Left ventricle myocardium superior (tissue), 1 donor: ENCODE data around the gene CTXN1. TPM values are rescaled to one million over a fixed set of nuclear protein-coding genes. Genes with fewer than 3 reads are reported as not detected.
A peak's percentile ranks its signal among the peaks of the same experiment; 100 is the strongest.
"Not testable (repeated sequence)": the region's sequence is repeated elsewhere in the genome, so short reads cannot be mapped to it uniquely, and the experiment has no call there.

Source experiments
- ATAC-seq: fragments of 200-7000 bp; cut with Tn5 transposase; one replicate; pipeline ENCODE4 v1.9.1; 2020; ENCODE audit warnings: mild to moderate bottlenecking, moderate library complexity
- DNase-seq: peaks from one replicate; pipeline ENCODE4 v3.0.0-alpha.2; 2020
- intact Hi-C: fragments of 100-400 bp; cut with micrococcal nuclease; formaldehyde crosslinking; loops from one replicate; pipeline ENCODE4 v1.11.0; 2022
- total RNA-seq: library from RNA; stranded (reverse); fragmentation: NEBNext Ultra II Directional; extraction: Animal tissue kit (Norgen Biotek cat#: 25700); gene quantifications from one replicate; pipeline ENCODE4 v1.2.1, GENCODE V29; 2021
- donor health status: DM: no; HTN: yes; CAD: no; lungs with severe emphysema.

The CTXN1 gene
- total RNA-seq, 1 donor from 2014 or later, result 0.20 TPM

- DNase-seq, result no peak
- intact Hi-C loops, result no loop called here
- ATAC-seq, result no peak
Measured at GRCh38 chr19:7908078-7908699, 17.7 kb downstream of the CTXN1 start.

DNA sequence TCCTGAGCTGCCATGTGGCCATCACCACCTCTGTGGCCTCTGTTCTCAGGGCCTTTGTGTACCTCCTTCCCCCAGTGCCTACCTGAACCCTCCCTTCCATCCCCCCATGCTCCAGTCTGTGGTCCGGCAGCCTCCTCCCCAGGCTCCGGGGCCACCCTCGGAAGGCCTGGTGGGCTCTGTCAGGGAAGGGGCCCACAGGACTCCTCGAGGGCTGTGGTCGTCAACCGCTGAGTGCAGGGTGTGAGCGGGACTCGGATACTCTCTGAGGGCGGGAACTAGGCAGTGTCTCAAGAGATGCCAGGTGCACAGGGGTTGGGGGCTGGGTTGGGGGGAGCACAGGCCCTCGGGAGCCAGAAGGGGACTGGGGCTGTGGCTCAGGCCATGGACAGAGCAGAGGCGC is 18.4 kb downstream of the CTXN1 start:
- DNase-seq, result no peak
- intact Hi-C loops, result no loop called here
- ATAC-seq, result no peak

DNA sequence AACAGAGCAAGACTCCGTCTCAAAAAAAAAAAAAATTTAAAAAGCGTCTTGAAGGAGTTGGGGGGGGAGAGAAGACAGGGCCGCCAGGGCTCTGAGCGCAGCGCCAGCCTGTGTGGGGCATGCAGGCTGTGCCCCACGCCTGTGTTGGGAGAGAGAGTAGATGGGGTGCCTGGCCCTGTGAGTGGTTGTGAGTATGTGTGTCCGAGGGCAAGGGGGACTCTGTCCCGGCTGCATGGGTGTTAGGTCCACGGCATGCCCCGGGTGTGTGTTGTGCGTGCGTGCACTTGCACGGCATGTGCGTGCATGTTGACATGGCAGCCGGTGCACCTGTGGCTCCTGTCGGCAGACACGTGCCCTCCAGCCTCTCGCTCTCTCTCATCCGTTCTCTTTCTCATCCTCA is 18.8 kb downstream of the CTXN1 start:
- ATAC-seq (no peak), DNase-seq (no peak)
- intact Hi-C loops, result no loop called here

- no peak for DNase-seq
- intact Hi-C loops, result no loop called here
- no peak for ATAC-seq
Measured at GRCh38 chr19:7905859-7906258, 20.1 kb downstream of the CTXN1 start.

GRCh38 chr19:7905268-7905667 is 20.7 kb downstream of the CTXN1 start:
- ATAC-seq (no peak), DNase-seq (no peak)
- intact Hi-C loops, result no loop called here

- DNase-seq (peak; percentile 79), ATAC-seq (peak; percentile 55)
- intact Hi-C loops, result no loop called here
Measured at GRCh38 chr19:7904074-7905020, 21.6 kb downstream of the CTXN1 start.

GRCh38 chr19:7903244-7904073 is 22.5 kb downstream of the CTXN1 start, which contains the start of gene MAP2K7:
MAP2K7 (plus strand) TSS chr19:7903877; CDS start chr19:7903945, 68 bp downstream.
- peak; percentile 89 for ATAC-seq
- intact Hi-C loops, result no loop called here
- peak; percentile 100 for DNase-seq

GRCh38 chr19:7902796-7903243 is 23.1 kb downstream of the CTXN1 start:
- DNase-seq (no peak), ATAC-seq (no peak)
- intact Hi-C loops, result no loop called here

- intact Hi-C loops, result no loop called here
- DNase-seq (no peak), ATAC-seq (no peak)
Measured at GRCh38 chr19:7901337-7901736, 24.6 kb downstream of the CTXN1 start.

DNA sequence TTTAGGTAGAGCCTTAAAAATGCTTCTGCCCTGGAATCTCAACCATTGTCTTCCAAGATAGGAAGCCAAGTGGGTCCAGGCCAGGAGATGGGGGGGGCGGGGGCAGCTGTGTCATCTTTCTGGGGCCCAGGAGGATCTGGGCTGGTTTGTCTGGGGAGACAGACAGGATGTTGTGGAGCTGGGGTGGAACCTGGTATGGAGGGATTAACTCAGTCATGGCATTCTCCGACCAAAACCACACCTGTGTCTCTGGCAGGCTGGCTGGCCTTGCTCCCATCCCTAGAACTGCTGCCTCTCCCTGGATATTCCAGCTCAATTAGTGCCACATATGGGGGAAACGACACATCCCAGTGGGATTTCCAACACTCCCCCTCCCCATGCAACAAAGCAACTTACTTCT is 25.0 kb downstream of the CTXN1 start:
- intact Hi-C loops, result no loop called here
- no peak for ATAC-seq

DNA sequence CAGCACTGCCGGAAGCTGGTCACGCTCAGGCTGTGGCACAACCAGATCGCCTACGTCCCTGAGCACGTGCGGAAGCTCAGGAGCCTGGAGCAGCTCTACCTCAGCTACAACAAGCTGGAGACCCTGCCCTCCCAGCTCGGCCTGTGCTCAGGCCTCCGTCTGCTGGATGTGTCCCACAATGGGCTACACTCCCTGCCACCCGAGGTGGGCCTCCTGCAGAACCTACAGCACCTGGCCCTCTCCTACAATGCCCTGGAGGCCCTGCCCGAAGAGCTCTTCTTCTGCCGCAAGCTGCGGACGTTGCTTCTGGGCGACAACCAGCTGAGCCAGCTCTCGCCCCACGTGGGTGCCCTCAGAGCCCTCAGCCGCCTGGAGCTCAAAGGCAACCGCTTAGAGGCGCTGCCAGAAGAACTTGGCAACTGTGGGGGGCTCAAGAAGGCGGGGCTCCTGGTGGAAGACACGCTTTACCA is 25.5 kb downstream of the CTXN1 start:
- DNase-seq (no peak), ATAC-seq (no peak)
- intact Hi-C loops, result no loop called here

More for the DNA sequence above, 25.0 kb downstream of the CTXN1 start:
- DNase-seq, result no peak

DNA sequence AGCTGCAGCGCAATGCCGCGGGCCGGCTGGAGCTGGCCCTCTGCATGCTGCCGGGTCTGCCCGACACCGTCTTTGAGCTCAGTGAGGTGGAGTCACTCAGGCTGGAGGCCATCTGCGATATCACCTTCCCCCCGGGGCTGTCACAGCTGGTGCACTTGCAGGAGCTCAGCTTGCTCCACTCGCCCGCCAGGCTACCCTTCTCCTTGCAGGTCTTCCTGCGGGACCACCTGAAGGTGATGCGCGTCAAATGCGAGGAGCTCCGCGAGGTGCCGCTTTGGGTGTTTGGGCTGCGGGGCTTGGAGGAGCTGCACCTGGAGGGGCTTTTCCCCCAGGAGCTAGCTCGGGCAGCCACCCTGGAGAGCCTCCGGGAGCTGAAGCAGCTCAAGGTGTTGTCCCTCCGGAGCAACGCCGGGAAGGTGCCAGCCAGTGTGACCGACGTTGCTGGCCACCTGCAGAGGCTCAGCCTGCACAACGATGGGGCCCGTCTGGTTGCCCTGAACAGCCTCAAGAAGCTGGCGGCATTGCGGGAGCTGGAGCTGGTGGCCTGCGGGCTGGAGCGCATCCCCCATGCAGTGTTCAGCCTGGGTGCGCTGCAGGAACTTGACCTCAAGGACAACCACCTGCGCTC is 26.1 kb downstream of the CTXN1 start:
- no peak for DNase-seq
- no peak for ATAC-seq
- intact Hi-C loops, result no loop called here

DNA sequence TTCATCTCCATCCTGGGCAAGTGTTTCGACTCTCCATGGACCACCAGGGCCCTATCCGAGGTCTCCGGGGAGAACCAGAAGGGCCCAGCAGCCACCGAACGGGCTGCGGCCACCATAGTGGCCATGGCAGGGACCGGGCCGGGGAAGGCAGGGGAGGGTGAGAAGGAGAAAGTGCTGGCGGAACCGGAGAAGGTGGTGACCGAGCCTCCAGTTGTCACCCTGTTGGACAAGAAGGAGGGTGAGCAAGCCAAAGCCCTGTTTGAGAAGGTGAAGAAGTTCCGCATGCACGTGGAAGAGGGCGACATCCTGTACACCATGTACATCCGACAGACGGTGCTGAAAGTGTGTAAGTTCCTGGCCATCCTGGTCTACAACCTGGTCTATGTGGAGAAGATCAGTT is 27.0 kb downstream of the CTXN1 start:
- no peak for ATAC-seq
- intact Hi-C loops, result no loop called here
- DNase-seq, result no peak

DNA sequence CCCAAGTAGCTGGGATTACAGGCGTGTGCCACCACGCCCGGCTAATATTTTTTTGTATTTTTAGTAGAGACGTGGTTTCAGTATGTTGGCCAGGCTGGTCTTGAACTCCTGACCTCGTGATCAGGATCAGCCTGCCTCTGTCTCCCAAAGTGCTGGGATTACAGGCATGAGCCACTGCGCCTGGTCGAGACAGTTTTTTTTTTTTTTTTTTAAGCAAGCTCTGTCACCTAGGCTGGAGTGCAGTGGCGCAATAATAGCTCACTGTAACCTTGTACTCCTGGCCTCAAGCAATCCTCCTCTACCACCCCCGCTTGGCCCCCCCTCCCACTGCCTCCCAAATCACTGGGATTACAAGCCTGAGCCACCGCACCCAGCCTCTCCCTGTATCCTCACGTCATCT is 28.6 kb downstream of the CTXN1 start:
- intact Hi-C loops, result no loop called here
- ATAC-seq (no peak), DNase-seq (no peak)

- intact Hi-C loops, result no loop called here
- ATAC-seq (no peak), DNase-seq (no peak)
Measured at GRCh38 chr19:7895565-7895964, 30.4 kb downstream of the CTXN1 start.

GRCh38 chr19:7894612-7895309 is 31.2 kb downstream of the CTXN1 start:
- DNase-seq, result no peak
- ATAC-seq, result no peak
- intact Hi-C loops, result no loop called here

DNA sequence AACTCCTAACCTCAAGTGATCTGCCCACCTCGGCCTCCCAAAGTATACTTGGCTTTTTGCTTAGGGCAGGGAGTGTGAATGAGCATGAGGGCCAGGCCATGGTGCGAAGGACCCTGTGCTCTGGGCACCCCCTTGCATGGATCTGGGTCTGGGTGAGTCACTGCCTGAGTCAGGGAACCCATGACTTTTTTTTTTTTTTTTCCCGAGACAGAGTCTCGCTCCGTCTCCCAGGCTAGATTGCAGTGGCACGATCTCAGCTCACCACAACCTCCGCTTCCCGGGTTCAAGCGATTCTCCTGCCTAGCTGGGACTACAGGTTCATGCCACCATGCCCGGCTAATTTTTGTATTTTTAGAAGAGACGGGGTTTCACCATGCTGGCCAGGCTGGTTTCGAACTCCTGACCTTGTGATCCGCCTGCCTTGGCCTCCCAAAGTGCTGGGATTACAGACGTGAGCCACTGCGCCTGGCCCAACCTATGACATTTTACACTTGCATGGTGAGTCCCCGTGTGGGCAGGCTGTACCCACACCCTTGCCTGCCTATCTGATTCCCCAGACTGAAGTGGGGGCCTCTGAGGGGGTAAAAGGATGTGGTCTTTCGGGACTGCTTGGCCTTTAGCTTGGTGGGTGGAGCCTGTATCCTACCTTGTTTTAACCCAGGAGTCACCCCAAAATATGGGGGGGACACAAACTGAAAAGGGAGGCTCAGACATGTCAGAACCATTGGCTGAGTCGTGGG is 32.4 kb downstream of the CTXN1 start:
- ATAC-seq, DNase-seq, intact Hi-C loops: not testable (repeated sequence)

DNA sequence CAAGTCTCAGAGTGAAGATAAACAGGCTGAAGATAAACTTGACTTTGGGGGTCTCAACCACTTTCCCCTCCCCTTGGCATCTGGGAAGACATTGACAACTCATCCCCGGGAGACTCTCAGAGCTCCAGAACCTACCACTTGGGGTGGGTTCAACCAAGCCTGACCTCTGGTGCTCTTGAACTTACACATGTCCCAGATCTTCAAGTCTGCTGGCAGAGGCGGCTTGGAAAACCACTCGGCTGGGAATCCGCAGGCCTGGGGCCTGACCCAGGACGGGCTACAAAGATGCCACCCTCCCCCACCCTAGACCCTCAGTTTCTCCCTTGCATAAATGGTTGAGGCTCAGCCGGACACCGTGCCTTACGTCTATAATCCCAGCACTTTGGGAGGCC is 37.1 kb downstream of the CTXN1 start:
- intact Hi-C loops, result no loop called here
- ATAC-seq, result no peak
- DNase-seq, result no peak
